ENCODE measurements around the gene ZNF609.

The ZNF609 gene

DNA sequence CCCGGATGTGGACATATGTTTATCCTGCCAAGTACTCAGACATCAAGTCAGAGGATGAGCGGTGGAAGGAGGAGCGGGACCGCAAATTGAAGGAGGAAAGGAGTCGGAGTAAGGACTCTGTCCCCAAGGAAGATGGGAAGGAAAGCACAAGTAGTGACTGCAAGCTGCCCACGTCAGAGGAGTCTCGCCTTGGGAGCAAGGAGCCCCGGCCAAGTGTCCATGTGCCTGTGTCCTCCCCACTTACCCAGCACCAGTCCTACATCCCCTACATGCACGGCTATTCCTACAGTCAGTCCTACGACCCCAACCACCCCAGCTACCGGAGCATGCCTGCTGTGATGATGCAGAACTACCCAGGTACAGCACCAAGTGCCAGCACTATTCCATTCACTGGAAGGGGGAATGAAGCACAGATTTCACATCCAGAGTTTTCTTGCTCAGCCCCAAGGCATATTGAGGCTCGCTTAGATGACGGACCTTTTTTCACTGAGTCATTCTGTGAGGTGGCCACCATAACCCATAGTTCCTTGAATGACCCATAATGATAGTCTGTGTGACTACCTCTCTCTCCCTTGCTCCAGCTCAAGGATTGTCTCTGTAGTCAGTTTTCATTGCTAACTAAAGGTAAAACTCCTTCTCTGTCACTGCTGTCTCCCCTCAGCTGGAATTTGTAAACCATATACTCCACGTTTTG is 217.9 kb downstream of the ZNF609 start:
- no peak for DNase-seq

DNA sequence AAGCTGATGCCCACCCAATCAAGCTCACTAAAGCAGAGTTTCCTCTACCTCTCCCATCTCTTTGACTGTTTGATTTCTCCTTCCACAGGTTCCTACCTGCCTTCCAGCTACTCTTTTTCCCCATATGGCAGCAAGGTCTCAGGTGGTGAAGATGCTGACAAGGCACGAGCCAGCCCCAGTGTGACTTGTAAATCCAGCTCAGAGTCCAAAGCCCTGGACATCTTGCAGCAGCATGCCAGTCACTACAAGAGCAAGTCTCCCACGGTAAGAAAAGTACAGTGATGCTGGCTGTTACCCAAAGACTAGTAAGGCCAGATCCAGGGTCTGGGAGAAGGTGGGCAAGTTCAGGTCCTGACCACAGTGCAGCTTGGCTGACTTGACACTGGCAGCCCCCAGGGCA is 219.7 kb downstream of the ZNF609 start:
- no peak for DNase-seq

DNA sequence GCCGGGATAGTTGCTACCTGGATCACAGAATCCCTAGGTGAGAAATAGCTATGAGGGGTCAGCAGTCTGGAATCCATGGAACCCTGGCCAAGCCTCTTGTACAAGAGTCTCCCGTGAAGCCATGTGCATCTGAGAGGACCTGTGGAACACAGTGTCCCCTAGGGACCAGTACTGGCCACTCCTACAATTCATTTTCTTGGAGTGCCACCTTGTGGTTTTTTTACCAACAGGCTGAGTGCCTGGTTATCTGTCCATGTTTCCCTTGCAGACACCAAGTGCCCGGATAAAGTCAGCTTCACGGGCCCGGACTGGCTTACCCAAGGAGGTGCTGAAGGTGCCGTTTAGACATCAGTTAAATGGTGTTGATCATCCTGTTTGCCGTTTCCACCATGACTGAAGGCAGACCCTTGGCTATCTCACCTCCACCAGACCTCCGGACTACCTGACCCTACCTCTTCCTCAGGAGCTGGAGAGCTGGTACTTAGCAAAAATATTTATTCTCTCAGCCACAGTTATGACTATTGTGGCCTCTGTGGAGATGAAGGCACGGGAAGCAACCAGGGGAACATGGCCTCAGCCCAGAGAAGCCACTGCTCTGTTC is 221.1 kb downstream of the ZNF609 start:
- peak in 1 of 2 experiments; percentile 5 for DNase-seq

DNA sequence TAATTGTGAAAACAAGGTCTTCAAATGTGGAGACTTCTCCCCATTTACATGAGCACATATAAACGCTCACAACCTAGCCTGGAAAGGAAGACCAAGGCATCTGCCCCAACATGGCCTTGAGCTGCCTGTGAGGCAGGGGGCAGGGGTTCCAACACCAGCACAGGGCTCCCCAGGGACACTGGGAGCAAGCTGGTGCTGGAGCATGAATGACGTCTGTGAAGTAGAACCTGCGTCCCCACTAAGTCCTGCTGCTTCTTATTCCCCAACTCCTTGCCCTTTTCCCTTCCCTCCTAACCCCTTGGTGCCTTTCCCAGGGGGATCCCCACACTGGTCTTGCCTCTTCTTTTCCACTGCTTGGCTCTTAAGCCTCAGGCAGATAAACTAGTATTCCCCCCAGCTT is 221.9 kb downstream of the ZNF609 start:
- no peak for DNase-seq

DNA sequence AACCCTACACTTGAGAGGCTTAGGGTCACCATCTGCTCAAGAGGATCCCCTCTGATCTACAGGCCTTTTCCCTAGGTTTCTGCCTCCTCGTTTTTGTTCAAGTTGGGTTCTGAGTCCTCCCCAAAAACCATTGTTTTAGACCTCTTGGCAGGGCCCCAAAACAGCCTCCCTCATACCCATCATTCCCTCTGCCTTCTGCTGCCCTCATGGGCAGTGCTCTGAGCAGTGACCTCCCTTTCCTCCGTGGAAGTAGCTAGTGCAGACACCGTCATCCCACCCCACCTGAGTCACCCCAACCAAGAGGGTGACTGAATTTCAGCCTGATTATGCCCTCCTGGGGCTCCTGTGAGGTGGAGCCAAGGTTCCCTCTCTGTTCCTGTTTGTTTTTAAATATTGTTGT is 223.0 kb downstream of the ZNF609 start:
- no peak for DNase-seq

GRCh38 chr15:64685230-64685888 is 225.0 kb downstream of the ZNF609 start:
- DNase-seq: no peak

DNA sequence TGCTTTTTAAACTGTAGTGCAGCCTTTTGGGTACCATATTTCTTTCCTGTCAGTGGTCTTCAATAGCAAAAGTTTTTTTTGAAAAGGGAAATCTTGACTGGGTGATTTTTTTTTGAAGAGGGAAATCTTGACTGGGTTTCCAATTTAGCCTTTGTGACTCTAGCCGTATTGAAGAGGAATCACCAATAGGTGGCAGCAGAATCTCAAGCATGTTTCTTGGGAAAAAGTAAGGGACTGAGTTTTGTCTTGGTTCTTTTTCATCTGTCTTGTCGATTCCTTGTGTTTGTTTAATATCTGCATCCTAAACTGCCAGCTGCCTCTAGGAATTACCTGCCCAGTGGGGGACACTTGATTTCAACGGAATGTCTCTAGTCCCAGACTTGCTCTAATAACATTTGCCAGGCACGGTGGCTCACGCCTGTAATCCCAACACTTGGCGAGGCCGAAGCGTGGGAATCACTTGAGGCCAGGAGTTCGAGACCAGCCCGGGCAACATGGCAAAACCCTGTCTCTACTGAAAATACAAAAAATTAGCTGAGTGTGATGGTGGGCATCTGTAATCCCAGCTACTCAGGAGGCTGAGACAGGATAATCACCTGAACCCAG is 225.9 kb downstream of the ZNF609 start:
- DNase-seq: no peak

DNA sequence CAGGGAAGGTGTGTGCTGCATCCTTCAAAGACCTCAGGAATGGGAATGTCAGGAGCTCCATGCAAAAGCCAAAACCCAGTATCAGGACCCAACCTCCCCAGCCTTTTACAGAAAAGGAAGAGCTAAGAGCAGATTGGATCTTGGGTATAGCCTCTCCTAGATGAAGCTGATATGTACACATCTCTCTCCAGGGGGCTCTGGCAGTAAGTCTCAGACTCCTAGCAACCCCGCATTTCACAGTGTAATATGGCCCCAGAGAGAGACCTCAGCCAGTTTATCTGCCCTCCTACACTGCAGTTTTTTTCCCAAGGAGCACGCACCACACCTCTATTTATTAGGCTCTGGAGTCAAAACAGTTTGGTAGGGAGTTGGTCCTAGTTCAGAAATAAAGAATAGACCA is 226.8 kb downstream of the ZNF609 start:
- DNase-seq: no peak

- DNase-seq: no peak
Observed at GRCh38 chr15:64687688-64688087, 227.3 kb downstream of the ZNF609 start.

GRCh38 chr15:64688770-64689169 is 228.4 kb downstream of the ZNF609 start:
- DNase-seq: no peak

GRCh38 chr15:64690008-64690407 is 229.6 kb downstream of the ZNF609 start:
- no peak for DNase-seq

DNA sequence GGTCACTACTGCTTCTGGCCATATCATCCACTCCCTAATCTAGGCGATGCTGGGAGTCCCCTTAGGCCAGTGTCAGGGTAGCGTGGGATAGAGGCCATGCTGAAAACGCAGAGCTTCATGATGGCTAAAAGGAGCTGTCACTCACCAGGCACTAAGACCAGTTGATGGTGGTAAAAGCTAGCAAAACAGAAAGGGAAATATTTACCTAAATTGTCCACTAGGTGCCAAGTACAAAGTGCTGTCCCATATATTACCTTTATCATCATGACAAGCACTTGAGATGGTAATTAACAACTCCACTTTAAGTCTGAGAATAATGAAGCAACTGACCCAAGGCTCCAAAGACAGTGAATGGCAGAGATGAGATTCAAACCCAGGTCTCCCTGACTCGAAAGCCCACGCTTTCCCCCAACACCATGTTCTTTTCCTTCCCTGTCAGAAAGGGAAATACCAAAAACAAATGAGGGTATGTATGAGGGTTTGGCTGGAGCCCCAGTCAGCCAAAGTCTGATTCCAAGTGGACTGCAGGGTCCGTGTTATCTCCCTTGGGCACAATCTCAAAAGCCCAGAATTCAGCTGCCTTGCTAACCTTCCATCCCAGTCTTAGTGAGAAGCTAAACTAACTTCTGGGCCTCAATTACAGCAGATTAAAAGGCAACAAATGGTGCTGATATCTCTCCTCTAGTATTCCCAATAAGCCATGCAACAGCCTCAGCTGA is 230.4 kb downstream of the ZNF609 start:
- DNase-seq: no peak

DNA sequence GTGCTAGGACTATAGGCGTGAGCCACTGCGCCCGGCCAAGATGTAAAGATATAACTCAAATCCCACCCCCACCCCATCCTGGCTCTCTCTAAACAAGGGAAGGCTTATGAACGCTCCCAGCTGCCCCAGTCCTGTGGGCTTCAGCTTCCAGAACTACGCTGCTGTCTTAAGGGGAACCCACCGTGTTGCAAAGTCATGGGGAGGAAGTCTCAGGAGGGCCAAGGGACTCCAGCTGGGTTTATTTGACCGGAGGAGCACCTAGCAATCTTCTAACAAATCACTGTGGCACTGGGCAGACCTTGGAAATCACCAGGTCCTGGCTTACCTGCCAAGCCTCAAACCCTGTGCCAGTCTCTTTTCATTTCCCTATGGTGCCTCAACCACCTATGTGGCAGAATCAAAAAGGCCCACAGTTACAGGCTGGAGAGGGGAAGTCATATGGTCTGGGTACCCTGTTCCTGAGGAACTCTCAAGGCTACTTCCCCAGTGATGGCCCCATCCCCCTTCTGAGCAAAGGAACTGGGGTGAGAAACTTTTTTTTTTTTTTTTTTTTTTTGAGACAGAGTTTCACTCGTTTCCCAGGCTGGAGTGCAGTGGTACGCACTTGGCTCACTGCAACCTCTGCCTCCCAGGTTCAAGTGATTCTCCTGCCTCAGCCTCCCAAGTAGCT is 231.7 kb downstream of the ZNF609 start:
- no peak for DNase-seq

- DNase-seq: no peak
Observed at GRCh38 chr15:64693134-64693533, 232.8 kb downstream of the ZNF609 start.

DNA sequence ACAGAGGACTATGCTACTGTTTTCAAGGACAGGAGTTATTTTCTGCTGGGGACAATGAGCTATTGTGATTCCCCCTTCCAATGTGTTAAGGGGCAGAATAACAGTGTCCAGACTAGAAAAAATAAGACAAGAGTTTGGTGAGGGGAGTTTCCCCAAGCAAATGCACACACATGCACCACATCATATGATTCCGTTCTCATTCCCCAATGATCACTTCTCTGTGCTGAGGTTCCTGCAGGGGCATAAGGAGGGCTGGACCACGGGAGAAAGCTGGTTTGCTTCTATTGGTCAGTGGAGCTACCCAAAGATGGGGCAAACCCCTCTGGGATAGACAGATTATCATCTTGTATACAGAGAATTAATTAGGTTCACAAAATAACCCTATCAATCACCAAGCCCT is 234.4 kb downstream of the ZNF609 start:
- DNase-seq: no peak

- no peak for DNase-seq
Observed at GRCh38 chr15:64695561-64695992, 235.2 kb downstream of the ZNF609 start.

- no peak for DNase-seq
Observed at GRCh38 chr15:64696481-64696880, 236.1 kb downstream of the ZNF609 start.

- DNase-seq: no peak
Observed at GRCh38 chr15:64697911-64698369, 237.6 kb downstream of the ZNF609 start.

GRCh38 chr15:64698823-64699222 is 238.4 kb downstream of the ZNF609 start:
- DNase-seq: no peak

DNA sequence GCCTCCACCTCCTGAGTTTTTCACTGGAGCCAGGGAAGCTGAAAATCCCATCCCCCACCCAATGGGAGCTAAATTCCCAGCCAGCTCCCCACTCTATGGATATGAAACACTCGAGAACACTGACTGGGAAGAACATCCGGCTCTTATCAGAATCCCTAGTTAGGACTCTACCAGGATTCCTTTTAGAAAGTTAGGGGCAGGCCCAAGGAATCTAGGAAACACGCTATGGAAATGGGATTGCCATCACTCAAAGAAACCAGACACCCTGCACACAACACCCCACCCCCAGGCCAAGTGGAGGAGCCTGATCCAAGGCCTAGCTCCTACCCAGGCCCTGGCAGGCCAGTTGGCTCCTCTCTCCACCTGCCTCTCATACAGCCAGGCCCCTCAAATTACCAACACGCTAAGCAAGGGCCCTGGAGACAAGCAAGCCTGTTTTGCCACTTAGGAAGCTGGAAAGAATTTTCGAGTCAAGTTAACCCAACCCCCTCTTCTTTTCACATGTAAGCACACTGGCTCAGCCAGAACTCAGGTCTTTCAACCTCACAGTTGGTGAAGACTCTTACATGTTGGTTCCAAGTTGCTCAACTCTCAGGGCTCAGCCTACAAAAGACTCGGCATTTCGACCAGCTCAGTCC is 239.5 kb downstream of the ZNF609 start:
- peak; percentile 30 to 43 for DNase-seq

GRCh38 chr15:64701051-64701450 is 240.7 kb downstream of the ZNF609 start:
- no peak for DNase-seq

All from NCI-H187 (cell line).